Spleen (tissue), 11 donors: ENCODE measurements around the gene PIERCE2. TPM values are rescaled to one million over a fixed set of nuclear protein-coding genes. Genes with fewer than 3 reads are reported as not detected.
"Not testable (repeated sequence)": the region's sequence is repeated elsewhere in the genome, so short reads cannot be mapped to it uniquely, and the experiment has no call there.

Experiments
- DNase-seq: peaks from one replicate; pipeline ENCODE4 v3.0.0-alpha.2; 2020
- H3K27ac ChIP-seq, 8 donors: fragments of 200-600 bp; sonication (generic) in 7 of 8; 1 replicate in 4 of 8; 2 replicates in 4 of 8; pipeline versions ENCODE4 v1.5.0 to v1.8.0; 2016 to 2021; ENCODE audit warnings: inconsistent platforms in 4 of 8, mild to moderate bottlenecking in 4 of 8, moderate library complexity in 1 of 8
- H3K27me3 ChIP-seq, 7 donors: fragments of 200-600 bp; sonication (generic) in 6 of 7; replicated peaks in 1 of 7; 1 replicate in 4 of 7; 2 replicates in 3 of 7; pipeline versions ENCODE4 v1.5.0 to v1.8.0; 2016 to 2021; ENCODE audit warnings: inconsistent platforms in 3 of 7, mild to moderate bottlenecking in 1 of 7
- H3K36me3 ChIP-seq, 6 donors: fragments of 200-600 bp; sonication (generic) in 5 of 6; 1 replicate in 4 of 6; 2 replicates in 2 of 6; pipeline versions ENCODE4 v1.5.0 to v1.8.0; 2016 to 2021; ENCODE audit warnings: inconsistent platforms in 2 of 6
- H3K4me1 ChIP-seq, 6 donors: fragments of 200-600 bp; sonication (generic) in 5 of 6; 1 replicate in 3 of 6; 2 replicates in 3 of 6; pipeline versions ENCODE4 v1.5.0 to v1.8.0; 2016 to 2021; ENCODE audit warnings: inconsistent platforms in 3 of 6
- H3K4me3 ChIP-seq, 8 donors: fragments of 200-600 bp; sonication (generic) in 7 of 8; 1 replicate in 4 of 8; 2 replicates in 4 of 8; pipeline versions ENCODE4 v1.5.0 to v1.8.0; 2016 to 2021; ENCODE audit warnings: inconsistent platforms in 4 of 8, mild to moderate bottlenecking in 4 of 8, moderate library complexity in 2 of 8
- H3K9me3 ChIP-seq, 8 donors: fragments of 200-600 bp; sonication (generic) in 7 of 8; 1 replicate in 4 of 8; 2 replicates in 4 of 8; pipeline versions ENCODE4 v1.5.0 to v1.8.0; 2016 to 2021; ENCODE audit warnings: inconsistent platforms in 4 of 8
- POLR2A ChIP-seq, 3 donors: fragments of 450-650 bp; IDR thresholded peaks; one replicate each; pipeline ENCODE4 v1.5.1; 2017; ENCODE audit warnings: antibody characterized with exemption in 3 of 3, mild to moderate bottlenecking in 1 of 3
- POLR2AphosphoS5 ChIP-seq, 3 donors: sonication (generic); formaldehyde crosslinking; IDR thresholded peaks; one replicate each; pipeline ENCODE4 v1.5.1; 2017; ENCODE audit warnings: antibody characterized with exemption in 3 of 3
- WGBS, 5 donors: extraction: QIAGEN DNeasy Blood & Tissue Kit in 3 of 5; methylation state at CpG; one replicate each; pipeline versions ENCODE4 v1.1.5 to v1.1.7; 2013 to 2018; 5-methylcytosine and 5-hydroxymethylcytosine counted together
- intact Hi-C: fragments of 100-400 bp; cut with DNase I; formaldehyde crosslinking; loops from one replicate; pipeline ENCODE4 v1.15.0; 2023; ENCODE audit warnings: low total_unique reads
- polyA plus RNA-seq, 3 donors: library from polyadenylated mRNA; stranded (reverse); fragments of 200-250 nt; gene quantifications; one replicate each; pipeline ENCODE4 v1.2.1, GENCODE V29; 2013
- total RNA-seq, 7 donors: library from RNA; depleted of rRNA in 3 of 7; stranded (reverse); fragments of >200 nt in 3 of 7; fragmentation: NEBNext Ultra II Directional in 4 of 7; extraction: Animal tissue kit (Norgen Biotek cat#: 25700) in 4 of 7; gene quantifications; one replicate each; pipeline versions ENCODE4 v1.1.0 to v1.2.1, GENCODE V29; 2016 to 2021
- TF ChIP-seq, protein P1 (sequence below), 11 experiments: fragments of 200-600 bp in 7 of 11; fragments of 450-650 bp in 4 of 11; sonication (generic) in 4 of 11; IDR thresholded peaks in 8 of 11; conservative IDR thresholded peaks in 3 of 11; 1 replicate in 7 of 11; 2 replicates in 4 of 11; pipeline versions ENCODE4 v1.4.0 to v1.8.0; 2016 to 2021; ENCODE audit warnings: antibody characterized with exemption in 11 of 11, inconsistent platforms in 4 of 11, mild to moderate bottlenecking in 1 of 11
- donor health status: healthy with polysubstance abuse.
- donor health status: DM: no; HTN: no; CAD: no; lungs with moderate emphysema.
- donor health status: DM: no; HTN: no; CAD: no.
- donor health status: Bipolar disorder and iron deficiency.
- donor health status: healthy.
- donor health status: DM: no; HTN: no; CAD: no.
- donor health status: DM: yes; HTN: yes; CAD: no.

The PIERCE2 gene
- total and polyA plus RNA-seq, 10 donors: 0.97 to 2.5 (median 1.5) TPM; not detected in 4

DNA sequence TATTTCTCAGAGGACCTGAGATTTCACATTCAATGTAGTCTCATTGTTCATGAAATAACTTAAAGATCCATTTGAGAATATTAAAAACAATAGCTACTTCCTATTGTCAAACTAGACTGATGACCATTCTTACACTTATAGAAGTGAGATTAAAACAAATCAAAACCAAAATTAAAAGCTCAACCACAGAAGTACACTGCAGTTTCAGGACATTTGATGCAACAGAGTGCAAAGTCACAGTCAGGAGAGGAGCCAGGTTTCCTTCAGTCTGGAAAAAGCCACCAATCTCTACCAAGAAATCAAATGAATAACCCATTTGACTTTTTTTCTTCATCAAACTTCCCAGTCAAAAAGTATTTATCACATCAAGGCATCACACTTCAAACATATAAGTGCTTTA lies 5.6 kb upstream of the PIERCE2 start:
- H3K27ac ChIP-seq: peak overlapping the region in 7 of 8 donors; percentile 67 to 96 (median 73)
- H3K36me3 ChIP-seq: peaks cover 0 to 14% (median 0%) of the 10 kb centered on the region in 6 donors
- H3K4me3 ChIP-seq: peak overlapping the region in 1 of 8 donors; percentile 27
- intact Hi-C loops: loop anchor here (10.0 kb wide), 1 partner anchor 88 kb away; the partner anchor contains the start of genes PIGB and PIGBOS1
- peaks cover 27 to 89% (median 60%) of the 10 kb centered on the region in 6 donors for H3K4me1 ChIP-seq
- H3K9me3 ChIP-seq: no peaks in the 10 kb centered on the region
- no peak for DNase-seq
- no peak for TF ChIP-seq POLR2AphosphoS5 (IDR thresholded peaks at IDR 0.05)
- TF ChIP-seq, protein P1, sequence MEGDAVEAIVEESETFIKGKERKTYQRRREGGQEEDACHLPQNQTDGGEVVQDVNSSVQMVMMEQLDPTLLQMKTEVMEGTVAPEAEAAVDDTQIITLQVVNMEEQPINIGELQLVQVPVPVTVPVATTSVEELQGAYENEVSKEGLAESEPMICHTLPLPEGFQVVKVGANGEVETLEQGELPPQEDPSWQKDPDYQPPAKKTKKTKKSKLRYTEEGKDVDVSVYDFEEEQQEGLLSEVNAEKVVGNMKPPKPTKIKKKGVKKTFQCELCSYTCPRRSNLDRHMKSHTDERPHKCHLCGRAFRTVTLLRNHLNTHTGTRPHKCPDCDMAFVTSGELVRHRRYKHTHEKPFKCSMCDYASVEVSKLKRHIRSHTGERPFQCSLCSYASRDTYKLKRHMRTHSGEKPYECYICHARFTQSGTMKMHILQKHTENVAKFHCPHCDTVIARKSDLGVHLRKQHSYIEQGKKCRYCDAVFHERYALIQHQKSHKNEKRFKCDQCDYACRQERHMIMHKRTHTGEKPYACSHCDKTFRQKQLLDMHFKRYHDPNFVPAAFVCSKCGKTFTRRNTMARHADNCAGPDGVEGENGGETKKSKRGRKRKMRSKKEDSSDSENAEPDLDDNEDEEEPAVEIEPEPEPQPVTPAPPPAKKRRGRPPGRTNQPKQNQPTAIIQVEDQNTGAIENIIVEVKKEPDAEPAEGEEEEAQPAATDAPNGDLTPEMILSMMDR (IDR thresholded peaks at IDR 0.05 in 8 of 11, conservative IDR thresholded peaks at IDR 0.05 in 3 of 11): no peak
- no peak for TF ChIP-seq POLR2A (IDR thresholded peaks at IDR 0.05)
- no peaks in the 10 kb centered on the region for H3K27me3 ChIP-seq

DNA sequence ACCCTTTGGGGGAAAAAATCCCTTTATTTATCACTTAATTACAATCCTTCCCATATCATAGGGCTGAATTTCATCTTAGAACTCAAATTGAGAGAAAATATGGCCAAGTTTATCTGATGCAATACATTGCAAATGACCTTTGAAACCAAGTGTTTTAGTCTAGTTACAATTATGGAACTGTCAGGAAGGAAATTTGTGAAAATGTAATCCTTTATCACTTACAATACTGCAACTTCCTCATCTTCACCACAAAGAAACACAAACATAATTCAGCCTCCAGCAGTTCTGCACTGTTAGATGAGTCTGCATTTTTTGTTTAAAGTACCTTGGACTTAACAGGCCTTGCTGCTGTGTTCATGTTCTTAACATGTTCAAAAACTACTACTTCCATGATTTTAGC lies 4.8 kb upstream of the PIERCE2 start:
- Histone ChIP-seq H3K27ac (peak overlapping the region in 7 of 8 donors; percentile 67 to 96 (median 73)), H3K27me3 (no peaks in the 10 kb centered on the region), H3K4me1 (peaks cover 27 to 85% (median 62%) of the 10 kb centered on the region in 6 donors), H3K9me3 (no peaks in the 10 kb centered on the region), H3K36me3 (peaks cover 0 to 6% (median 0%) of the 10 kb centered on the region in 6 donors), H3K4me3 (peak overlapping the region in 1 of 8 donors; percentile 27)
- DNase-seq: no peak
- intact Hi-C loops: loop anchor here (10.0 kb wide), 1 partner anchor 89 kb away; the partner anchor contains the start of genes PIGB and PIGBOS1
- TF ChIP-seq POLR2AphosphoS5 (IDR thresholded peaks at IDR 0.05) (no peak), POLR2A (IDR thresholded peaks at IDR 0.05) (no peak)
- TF ChIP-seq, protein P1 (IDR thresholded peaks at IDR 0.05 in 8 of 11, conservative IDR thresholded peaks at IDR 0.05 in 3 of 11): no peak

DNA sequence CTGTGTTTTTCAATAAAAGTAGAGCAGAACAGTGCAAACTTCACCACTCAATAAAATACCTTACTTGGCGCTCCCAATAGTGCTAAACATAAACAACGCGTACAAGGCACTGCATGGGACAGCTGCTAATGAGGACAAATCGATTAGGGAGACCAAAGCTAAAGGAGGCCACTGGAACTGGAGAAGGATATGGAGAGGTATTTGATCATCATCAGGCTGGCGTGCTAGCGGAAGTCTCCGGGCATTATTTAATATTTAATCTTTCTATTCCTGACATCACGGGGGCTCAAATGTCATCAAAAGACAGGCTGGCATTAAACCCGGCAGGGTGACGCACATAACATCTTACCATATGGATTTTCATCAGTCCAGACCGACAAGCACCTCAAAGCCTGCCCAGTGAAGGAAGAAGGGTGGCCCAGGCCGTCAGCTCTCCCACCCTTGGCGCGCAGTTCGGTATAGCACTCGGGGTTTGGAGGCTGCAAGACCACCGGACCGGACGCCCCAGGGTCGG lies 740 bp upstream of the PIERCE2 start:
- DNase-seq: no peak
- H3K36me3 ChIP-seq: no peaks in the 10 kb centered on the region
- intact Hi-C loops: loop anchor here (10.0 kb wide), 1 partner anchor 93 kb away; the partner anchor contains the start of genes PIGB and PIGBOS1
- peak overlapping the region; percentile 92 to 98 (median 96) for H3K27ac ChIP-seq
- H3K9me3 ChIP-seq: no peaks in the 10 kb centered on the region
- TF ChIP-seq POLR2A (IDR thresholded peaks at IDR 0.05) (no peak), POLR2AphosphoS5 (IDR thresholded peaks at IDR 0.05) (no peak)
- TF ChIP-seq, protein P1 (IDR thresholded peaks at IDR 0.05 in 8 of 11, conservative IDR thresholded peaks at IDR 0.05 in 3 of 11): no peak
- H3K4me1 ChIP-seq: peaks cover 29 to 65% (median 59%) of the 10 kb centered on the region in 6 donors
- peak overlapping the region; percentile 56 to 91 (median 76) for H3K4me3 ChIP-seq
- no peaks in the 10 kb centered on the region for H3K27me3 ChIP-seq
- 2 to 5% (median 3%) methylated on average over 16 to 20 of the region's 20 CpGs for WGBS, 5 donors

DNA sequence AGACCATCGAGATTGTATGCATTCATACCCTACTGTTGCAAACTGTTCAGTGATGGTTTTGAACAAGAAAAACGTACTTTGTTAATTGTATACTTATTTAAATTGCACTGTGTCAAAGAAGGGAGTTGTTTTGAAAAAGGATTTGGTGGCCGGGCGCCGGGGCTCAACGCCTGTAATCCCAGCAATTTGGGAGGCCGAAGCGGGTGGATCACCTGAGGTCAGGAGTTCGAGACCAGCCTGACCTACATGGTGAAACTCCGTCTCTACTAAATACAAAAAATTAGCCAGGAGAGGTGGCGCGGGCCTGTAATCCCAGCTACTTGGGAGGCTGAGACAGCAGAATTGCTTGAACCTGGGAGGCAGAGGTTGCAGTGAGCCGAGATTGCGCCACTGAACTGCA lies 681 bp downstream of the PIERCE2 start:
- Histone ChIP-seq H3K27ac (peak overlapping the region in 6 of 8 donors; percentile 92 to 96 (median 95)), H3K4me3 (peak overlapping the region in 7 of 8 donors; percentile 56 to 91 (median 70)), H3K4me1 (peaks cover 19 to 51% (median 45%) of the 10 kb centered on the region in 6 donors)
- not testable (repeated sequence) for H3K27me3 ChIP-seq, DNase-seq, H3K9me3 ChIP-seq, H3K36me3 ChIP-seq
- intact Hi-C loops: loop anchor here (10.0 kb wide), 1 partner anchor 94 kb away; the partner anchor contains the start of genes PIGB and PIGBOS1
- 70 to 79% (median 75%) methylated on average over 14 of the region's 14 CpGs for WGBS, 5 donors

DNA sequence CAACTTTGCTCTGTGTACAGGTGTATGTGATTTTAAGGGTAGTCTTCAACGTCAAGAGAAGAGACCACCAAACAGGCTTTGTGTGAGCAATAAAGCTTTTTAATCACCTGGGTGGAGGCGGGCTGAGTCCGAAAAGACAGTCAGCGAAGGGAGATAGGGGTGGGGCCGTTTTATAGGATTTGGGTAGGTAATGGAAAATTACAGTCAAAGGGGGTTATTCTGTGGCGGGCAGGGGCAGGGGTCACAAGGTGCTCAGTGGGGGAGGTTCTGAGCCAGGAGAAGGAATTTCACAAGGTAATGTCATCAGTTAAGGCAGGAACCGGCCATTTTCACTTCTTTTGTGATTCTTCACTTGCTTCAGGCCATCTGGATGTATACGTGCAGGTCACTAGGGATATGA lies 9.4 kb downstream of the PIERCE2 start:
- H3K27ac ChIP-seq, H3K27me3 ChIP-seq, H3K36me3 ChIP-seq, DNase-seq, H3K4me3 ChIP-seq, H3K9me3 ChIP-seq, H3K4me1 ChIP-seq, intact Hi-C loops: not testable (repeated sequence)
- WGBS, 5 donors: 80 to 91% (median 85%) methylated on average over 8 of the region's 8 CpGs
